ENCODE data around the gene RAB5B.

RAB5B gene

DNA sequence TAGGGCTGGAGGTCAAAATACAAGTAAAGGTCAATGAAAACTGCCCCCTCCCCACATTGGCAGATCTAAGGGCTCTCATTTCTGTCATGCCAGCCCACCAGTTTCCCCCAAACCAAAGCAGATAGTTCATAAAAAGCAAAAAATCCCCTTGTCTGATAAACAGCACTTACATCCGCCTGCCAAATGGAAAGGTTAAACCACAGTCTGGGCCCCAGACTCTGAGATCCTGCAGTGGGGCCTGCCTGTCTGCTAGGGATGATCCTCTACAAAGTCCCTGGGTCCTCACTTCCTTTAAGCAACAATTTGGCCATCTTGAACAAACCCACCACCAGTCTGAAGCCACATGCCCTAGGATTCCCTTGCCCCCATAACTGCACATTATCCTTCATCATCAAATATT lies 58.1 kb downstream of the RAB5B start:
- no peaks in the 10 kb centered on the region for H3K79me2 ChIP-seq (ENCODE audit: insufficient read depth, low read length)
- H3K9me2 ChIP-seq (ENCODE audit: low read depth, low read length) = no peaks in the 10 kb centered on the region
- H3K9me3 ChIP-seq (ENCODE audit: low read length) = no peaks in the 10 kb centered on the region
- no peaks in the 10 kb centered on the region for H3K27me3 ChIP-seq (ENCODE audit: insufficient read depth, low read length)
- H3K27ac ChIP-seq (ENCODE audit: low read depth, low read length, poor library complexity, severe bottlenecking) = no peak overlapping the region
- H3K4me3 ChIP-seq (ENCODE audit: low read depth, low read length, poor library complexity, severe bottlenecking) = no peak overlapping the region
- no peak for TF ChIP-seq EZH2 (IDR thresholded peaks at IDR 0.05; ENCODE audit: borderline replicate concordance, low read length)
- TF ChIP-seq, protein P1, sequence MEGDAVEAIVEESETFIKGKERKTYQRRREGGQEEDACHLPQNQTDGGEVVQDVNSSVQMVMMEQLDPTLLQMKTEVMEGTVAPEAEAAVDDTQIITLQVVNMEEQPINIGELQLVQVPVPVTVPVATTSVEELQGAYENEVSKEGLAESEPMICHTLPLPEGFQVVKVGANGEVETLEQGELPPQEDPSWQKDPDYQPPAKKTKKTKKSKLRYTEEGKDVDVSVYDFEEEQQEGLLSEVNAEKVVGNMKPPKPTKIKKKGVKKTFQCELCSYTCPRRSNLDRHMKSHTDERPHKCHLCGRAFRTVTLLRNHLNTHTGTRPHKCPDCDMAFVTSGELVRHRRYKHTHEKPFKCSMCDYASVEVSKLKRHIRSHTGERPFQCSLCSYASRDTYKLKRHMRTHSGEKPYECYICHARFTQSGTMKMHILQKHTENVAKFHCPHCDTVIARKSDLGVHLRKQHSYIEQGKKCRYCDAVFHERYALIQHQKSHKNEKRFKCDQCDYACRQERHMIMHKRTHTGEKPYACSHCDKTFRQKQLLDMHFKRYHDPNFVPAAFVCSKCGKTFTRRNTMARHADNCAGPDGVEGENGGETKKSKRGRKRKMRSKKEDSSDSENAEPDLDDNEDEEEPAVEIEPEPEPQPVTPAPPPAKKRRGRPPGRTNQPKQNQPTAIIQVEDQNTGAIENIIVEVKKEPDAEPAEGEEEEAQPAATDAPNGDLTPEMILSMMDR (IDR thresholded peaks at IDR 0.05; ENCODE audit: low read length) = no peak
- H2AFZ ChIP-seq (ENCODE audit: low read length) = no peak overlapping the region
- no peaks in the 10 kb centered on the region for H3K36me3 ChIP-seq (ENCODE audit: insufficient read depth, low read length)
- no peaks in the 10 kb centered on the region for H3F3A ChIP-seq (ENCODE audit: insufficient read depth, low read length)
- H4K20me1 ChIP-seq (ENCODE audit: insufficient read depth, low read length) = no peaks in the 10 kb centered on the region
- H3K4me1 ChIP-seq (ENCODE audit: insufficient read depth, low read length, severe bottlenecking) = no peaks in the 10 kb centered on the region
- no peak overlapping the region for H3K9ac ChIP-seq (ENCODE audit: low read length)
- H3K4me2 ChIP-seq (ENCODE audit: low read length) = no peak overlapping the region

- no peaks in the 10 kb centered on the region for H3K27me3 ChIP-seq (ENCODE audit: insufficient read depth, low read length)
- no peak overlapping the region for H3K4me3 ChIP-seq (ENCODE audit: low read depth, low read length, poor library complexity, severe bottlenecking)
- no peaks in the 10 kb centered on the region for H3K4me1 ChIP-seq (ENCODE audit: insufficient read depth, low read length, severe bottlenecking)
- no peaks in the 10 kb centered on the region for H3K9me2 ChIP-seq (ENCODE audit: low read depth, low read length)
- H3K79me2 ChIP-seq (ENCODE audit: insufficient read depth, low read length) = no peaks in the 10 kb centered on the region
- H3F3A ChIP-seq (ENCODE audit: insufficient read depth, low read length) = no peaks in the 10 kb centered on the region
- no peaks in the 10 kb centered on the region for H3K36me3 ChIP-seq (ENCODE audit: insufficient read depth, low read length)
- H4K20me1 ChIP-seq (ENCODE audit: insufficient read depth, low read length) = no peaks in the 10 kb centered on the region
- no peak overlapping the region for H3K4me2 ChIP-seq (ENCODE audit: low read length)
- H3K9me3 ChIP-seq (ENCODE audit: low read length) = no peaks in the 10 kb centered on the region
- H3K27ac ChIP-seq (ENCODE audit: low read depth, low read length, poor library complexity, severe bottlenecking) = no peak overlapping the region
- H2AFZ ChIP-seq (ENCODE audit: low read length) = no peak overlapping the region
- TF ChIP-seq, protein P1 (IDR thresholded peaks at IDR 0.05; ENCODE audit: low read length) = no peak
- no peak for TF ChIP-seq EZH2 (IDR thresholded peaks at IDR 0.05; ENCODE audit: borderline replicate concordance, low read length)
- H3K9ac ChIP-seq (ENCODE audit: low read length) = no peak overlapping the region
These were observed 60.9 kb downstream of the RAB5B start for GRCh38 chr12:56034586-56035332.

DNA sequence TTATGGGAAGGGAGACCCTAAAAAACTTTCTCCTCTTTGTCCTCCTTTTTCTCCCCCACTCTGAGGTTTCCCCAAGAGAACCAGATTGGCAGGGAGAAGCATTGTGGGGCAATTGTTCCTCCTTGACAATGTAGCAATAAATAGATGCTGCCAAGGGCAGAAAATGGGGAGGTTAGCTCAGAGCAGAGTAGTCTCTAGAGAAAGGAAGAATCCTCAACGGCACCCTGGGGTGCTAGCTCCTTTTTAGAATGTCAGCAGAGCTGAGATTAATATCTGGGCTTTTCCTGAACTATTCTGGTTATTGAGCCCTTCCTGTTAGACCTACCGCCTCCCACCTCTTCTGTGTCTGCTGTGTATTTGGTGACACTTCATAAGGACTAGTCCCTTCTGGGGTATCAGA lies 63.3 kb downstream of the RAB5B start:
- Histone ChIP-seq H4K20me1 (ENCODE audit: insufficient read depth, low read length) (no peaks in the 10 kb centered on the region), H3K36me3 (ENCODE audit: insufficient read depth, low read length) (no peaks in the 10 kb centered on the region; the same call in 1 of the 2 replicates), H3K4me2 (ENCODE audit: low read length) (no peak overlapping the region), H3K4me1 (ENCODE audit: insufficient read depth, low read length, severe bottlenecking) (peaks cover 9% of the 10 kb centered on the region), H3F3A (ENCODE audit: insufficient read depth, low read length) (no peaks in the 10 kb centered on the region), H3K27me3 (ENCODE audit: insufficient read depth, low read length) (no peaks in the 10 kb centered on the region), H2AFZ (ENCODE audit: low read length) (no peak overlapping the region), H3K9me2 (ENCODE audit: low read depth, low read length) (no peaks in the 10 kb centered on the region), H3K79me2 (ENCODE audit: insufficient read depth, low read length) (peaks cover 3% of the 10 kb centered on the region), H3K9ac (ENCODE audit: low read length) (no peak overlapping the region), H3K9me3 (ENCODE audit: low read length) (no peaks in the 10 kb centered on the region), H3K4me3 (ENCODE audit: low read depth, low read length, poor library complexity, severe bottlenecking) (no peak overlapping the region), H3K27ac (ENCODE audit: low read depth, low read length, poor library complexity, severe bottlenecking) (no peak overlapping the region)
- TF ChIP-seq, protein P1 (IDR thresholded peaks at IDR 0.05; ENCODE audit: low read length) = no peak
- TF ChIP-seq EZH2 (IDR thresholded peaks at IDR 0.05; ENCODE audit: borderline replicate concordance, low read length) = no peak

All from OCI-LY1 (cell line).